Activated CD8-positive, alpha-beta memory T cell treated with anti-CD3 and anti-CD28 coated beads for 24 hours (primary cell): ENCODE measurements around the gene CDH8.
"Not testable (repeated sequence)": the region's sequence is repeated elsewhere in the genome, so short reads cannot be mapped to it uniquely, and the experiment has no call there.

Experiments
- DNase-seq: peaks from one replicate; pipeline ENCODE4 v3.0.0-alpha.2; 2020

The CDH8 gene

DNA sequence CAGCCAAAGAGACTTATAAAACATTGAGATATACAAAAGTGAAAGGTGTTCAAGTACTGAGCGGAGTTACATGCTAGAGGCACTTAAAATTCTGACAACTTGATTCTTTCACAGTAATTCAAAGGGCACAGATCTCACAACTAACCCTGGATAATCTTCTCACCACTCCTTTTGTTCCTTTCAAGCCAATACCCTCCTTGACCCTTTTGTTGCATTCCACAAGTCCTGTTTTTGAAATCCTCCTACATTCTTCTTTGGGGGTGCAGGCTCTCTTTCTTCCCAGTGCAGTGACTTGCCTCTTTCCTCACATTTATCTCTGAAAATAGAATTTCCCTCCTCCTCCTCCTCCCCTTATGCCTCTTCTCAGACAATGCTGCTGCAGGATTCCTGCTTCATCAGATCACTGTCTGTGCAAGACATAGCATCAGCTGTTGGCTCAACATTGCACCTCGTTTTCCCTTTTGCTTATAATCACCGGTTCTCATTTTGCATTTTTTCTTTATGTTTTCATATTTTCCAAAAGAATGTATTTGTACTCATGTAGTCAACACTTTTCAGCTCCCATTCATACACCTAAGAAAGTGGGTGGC lies 199.3 kb downstream of the CDH8 start:
- no peak for DNase-seq

DNA sequence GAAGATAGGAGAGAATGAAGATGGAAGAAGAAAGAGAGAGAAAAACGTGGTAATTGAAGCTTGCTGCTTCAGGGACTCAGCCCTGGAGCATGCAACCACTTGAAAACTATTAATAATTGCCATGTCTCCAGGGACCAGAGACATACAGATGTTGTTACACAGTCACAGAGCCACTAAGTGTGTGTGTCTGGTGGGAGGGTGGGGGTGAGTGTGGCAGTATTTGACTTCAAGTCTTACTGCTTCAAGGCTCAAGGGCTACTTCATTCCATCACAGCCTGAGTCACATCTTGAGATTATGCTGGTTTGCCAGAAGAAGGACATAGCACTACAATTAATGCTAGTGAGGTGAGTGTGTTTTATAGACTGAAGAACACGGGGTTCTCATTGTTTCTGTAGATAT lies 202.2 kb downstream of the CDH8 start:
- no peak for DNase-seq

DNA sequence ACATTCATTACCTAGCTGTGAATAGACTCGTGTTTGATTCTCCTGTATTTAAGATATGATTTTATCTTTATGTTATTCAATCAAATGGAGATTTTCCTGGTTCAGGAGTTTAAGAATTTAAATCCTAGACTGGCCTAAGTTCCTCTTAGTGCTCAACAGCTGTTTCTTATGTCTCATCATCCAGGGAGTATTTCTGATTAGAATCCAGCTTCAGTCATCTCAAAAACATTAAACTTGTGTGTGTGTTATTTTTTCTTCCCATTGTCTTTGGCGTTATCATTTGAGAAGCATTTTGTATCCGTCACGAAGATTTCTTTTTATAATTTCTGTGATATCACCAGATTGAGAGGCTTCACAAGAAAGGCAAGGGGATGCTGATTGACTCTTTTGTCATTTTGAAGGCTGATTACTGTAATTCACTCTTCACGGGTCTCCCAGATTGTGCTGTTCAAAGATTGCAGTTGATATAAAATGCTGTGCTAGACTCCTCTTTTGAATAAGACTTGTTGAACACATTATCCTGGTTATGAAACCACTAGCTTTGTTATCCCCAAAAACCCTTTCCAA lies 204.8 kb downstream of the CDH8 start:
- no peak for DNase-seq

DNA sequence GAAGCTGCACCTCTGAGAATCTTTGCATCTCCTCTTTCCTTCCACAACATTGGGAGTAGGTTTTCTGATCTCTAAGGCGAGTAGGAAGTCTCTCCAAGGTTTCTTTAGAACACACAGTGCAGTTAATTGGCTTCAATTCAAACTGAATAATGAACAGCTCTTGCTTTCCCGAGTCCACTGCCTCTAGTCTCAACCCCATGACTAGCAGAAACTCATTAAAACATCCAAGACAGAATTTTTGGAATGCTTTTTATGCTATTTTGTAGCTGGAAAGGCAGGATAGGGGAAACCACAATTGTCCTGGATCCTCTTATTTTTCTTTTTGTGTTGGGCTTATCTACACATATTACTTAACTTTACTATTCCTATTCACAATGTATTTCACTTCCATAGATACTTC lies 206.6 kb downstream of the CDH8 start:
- no peak for DNase-seq

DNA sequence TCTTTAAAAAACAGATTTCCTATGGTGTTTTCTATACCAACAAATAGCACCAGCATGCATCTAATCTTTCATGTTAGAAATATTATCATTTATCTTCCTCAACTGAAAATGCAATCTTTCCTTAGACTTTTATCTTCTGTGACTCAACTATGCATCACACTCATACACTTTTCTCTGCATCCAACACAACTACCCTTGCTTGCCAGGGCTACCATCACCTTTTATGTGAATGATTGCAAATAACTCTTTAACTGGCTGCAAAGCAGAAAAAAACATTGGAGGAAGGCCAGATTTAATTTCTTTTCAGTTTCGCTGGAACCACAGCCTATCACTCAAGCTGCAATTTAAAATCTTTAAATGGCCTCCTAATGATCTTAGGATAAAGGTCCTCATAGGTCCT lies 212.9 kb downstream of the CDH8 start:
- no peak for DNase-seq

DNA sequence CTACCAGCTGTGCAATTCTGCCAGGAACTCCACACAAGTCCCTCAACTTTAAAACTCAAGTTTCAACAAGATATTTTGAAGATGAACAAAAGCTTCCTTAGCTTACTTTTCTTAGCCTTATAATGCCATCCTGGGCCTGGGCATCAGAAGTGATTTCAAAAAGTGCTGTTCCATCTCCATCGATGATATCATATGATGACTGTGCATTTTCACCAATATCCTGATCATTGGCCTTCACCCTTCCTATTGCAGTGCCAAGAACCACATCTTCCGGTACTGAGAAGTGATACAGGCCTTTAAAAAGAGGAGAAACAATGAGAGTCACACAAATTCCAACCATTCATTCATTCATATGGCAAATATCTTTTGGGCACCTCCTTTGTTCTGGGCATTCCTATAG lies 215.4 kb downstream of the CDH8 start:
- DNase-seq: no peak

DNA sequence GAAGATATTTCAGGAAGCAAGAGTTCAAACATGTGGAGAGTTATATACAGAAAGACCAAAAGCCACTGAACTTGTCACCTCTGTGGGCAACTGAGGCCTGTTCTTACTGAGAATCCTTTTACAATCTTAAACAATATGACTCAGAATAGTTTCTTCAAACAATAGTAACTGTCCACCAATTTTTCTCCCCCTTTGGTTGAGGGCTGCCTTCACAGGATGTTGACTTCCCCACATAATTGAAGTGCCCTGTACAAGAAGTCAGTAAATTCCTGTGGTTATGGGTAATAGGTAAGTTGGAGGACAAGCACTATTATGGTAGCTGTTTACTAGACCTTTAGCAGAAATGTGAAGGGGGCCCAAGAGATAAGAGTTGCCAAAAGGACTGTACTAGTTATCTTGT lies 215.8 kb downstream of the CDH8 start:
- no peak for DNase-seq

DNA sequence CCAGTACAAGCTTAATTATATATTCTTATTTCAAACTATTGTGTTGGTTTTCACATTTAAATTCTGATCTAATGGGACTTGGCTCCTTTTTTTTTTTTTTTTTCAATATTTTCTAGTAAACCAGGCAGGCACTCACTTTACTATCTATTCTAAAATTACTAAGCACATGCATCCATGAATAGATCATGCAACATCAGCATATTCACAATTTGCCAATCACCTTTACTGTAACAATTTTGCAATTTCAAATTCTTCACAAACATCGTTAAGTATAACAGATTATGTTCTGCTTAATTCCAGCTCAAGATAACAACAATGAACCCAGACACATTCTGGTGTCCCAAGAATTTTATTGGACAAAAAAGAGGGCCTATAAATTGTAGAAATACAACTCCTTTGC lies 217.4 kb downstream of the CDH8 start:
- DNase-seq: no peak

DNA sequence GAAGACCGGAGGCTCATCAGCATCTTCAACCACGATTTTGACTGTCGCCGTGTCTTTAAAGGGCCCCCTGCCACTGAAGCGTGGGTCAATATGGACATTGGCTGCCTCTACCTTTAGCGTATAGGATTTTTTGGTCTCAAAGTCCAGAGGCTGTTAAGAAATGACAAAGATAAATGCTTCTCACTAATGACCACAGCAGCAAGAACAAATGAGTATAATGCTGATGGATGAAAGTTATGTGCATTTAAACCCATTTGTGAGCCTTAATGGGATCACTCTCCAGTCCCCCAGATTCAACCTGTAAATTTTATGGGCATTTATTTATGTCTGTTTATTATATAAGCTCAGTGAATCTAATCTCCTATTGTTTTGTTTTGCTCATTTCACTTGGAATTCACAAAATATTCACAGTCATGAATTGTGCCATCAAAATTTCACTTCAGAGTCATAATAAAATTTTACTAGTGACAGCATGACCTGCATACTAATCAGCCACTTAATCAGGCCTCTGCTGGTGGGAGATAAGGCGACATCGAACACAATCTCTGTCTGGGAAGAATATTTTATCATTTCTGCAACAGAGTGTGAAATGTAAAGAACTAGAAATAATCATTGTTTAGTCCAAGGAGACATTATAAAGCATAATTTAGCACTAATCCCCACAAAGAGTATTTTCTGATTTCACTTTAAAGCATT lies 218.5 kb downstream of the CDH8 start:
- no peak for DNase-seq

DNA sequence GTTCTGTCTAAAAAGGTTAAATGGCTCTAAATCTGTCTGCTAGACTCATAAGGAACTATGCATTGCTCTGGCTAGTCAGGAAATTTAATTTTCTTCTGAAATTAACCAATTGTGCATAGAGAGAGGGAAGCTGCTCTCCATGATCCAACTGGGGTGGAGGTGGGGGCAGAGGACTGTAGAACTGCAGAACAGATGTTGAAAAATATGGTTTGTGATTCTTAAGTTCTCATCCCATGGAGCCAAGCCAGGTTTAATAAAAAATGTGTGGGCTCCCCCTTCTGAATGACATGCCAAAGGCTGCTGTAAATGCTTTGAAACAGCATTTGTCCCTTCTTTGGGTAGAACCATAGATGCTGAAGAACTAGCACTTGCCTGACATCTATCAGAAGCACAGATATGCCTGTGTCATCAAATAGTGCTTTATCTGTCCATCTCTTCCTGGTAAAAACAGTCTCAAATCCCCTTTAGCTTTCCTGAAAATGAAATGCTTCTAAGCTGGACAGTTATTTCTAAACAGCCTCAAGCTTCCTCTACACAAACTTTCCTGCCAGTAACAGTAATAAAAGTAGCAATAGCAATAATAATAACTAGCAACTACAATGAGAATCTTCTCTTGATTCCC lies 221.4 kb downstream of the CDH8 start:
- no peak for DNase-seq

DNA sequence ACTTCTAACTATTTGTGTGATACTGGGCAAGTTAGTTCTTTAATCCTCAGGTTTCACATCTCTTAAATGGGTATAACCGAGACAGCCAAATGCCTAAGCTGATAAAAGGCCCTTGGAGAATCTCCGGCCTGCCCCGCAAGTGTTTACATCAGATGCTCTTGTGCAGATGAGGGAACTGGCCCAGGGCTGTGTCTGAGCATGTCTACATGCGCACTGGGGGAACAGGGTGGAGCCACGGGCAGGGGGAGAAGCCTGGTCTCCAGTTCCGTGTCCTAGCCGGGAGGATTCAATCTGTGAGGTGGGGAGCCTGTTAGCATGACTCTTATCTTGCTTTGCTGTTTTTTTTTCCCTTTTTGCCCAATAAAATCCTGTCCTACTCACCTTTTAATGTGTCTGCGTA lies 222.9 kb downstream of the CDH8 start:
- DNase-seq: no peak

DNA sequence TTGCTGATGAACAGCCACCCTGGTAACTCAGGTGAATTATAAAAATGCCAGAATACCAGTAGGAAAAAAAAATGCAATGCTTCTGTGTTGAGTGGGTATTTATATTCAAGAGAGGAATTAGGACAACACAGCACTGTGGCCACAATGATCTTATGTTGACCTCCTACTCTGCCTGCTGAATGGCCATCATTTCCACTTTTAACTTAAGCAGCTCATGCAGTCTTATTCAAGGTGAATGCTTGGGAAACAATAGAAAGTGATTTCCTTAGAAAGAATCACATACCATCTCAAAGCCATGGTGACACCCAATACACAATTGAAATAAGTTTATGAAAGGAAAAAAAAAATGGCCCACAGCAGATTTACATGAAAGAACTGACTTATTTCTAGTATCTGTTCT lies 224.0 kb downstream of the CDH8 start:
- no peak for DNase-seq

DNA sequence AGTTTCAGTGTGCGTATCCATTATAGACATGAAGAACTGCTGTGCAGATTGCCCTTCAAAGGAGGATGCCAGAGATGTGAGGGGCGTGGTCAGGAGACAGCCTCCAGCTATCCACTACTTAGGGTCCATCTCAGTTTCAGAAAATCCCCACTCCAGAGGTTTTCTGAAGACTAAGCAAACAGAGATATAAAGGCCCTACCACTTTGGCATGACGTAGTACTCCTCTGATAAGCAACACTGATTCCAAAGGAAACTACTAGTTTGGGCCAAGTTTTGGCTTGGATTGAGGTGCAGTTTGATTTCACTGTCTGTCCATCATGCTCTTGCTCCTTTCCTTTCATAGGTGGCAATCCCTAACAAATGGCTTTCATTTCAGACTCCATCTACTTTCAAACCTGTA lies 228.7 kb downstream of the CDH8 start:
- no peak for DNase-seq

DNA sequence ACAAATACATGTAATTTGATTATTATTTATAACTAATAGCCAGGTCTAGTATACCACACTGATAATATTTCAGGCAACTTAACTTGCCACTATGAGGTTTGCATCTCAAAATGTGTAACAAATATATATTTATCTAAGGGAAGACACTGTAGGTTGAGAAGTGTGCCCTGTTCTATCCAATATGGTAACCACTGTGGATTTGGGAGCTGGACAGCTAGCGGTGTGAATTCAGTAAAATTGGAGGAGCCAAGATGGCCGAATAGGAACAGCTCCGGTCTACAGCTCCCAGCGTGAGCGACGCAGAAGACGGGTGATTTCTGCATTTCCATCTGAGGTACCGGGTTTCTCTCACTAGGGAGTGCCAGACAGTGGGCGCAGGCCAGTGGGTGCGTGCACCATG lies 235.0 kb downstream of the CDH8 start:
- not testable (repeated sequence) for DNase-seq

DNA sequence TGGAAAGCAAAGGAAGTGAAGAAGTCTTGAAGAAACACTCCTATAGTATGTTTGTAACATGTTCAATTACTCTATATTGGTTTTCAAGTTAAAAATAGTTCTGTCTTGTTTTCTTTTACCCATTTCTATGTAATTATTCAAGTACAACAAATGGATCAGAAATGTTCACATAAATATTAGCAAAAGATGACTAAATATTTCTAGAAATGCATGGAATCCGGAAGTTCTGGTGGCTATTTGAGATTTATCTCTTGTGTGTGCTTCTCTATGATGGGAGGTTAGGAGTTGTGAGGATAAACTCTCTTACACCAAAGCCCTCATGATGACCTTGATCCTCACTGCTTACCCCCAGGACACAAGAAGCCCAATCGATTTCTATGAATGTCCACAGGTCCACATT lies 237.5 kb downstream of the CDH8 start:
- DNase-seq: no peak

DNA sequence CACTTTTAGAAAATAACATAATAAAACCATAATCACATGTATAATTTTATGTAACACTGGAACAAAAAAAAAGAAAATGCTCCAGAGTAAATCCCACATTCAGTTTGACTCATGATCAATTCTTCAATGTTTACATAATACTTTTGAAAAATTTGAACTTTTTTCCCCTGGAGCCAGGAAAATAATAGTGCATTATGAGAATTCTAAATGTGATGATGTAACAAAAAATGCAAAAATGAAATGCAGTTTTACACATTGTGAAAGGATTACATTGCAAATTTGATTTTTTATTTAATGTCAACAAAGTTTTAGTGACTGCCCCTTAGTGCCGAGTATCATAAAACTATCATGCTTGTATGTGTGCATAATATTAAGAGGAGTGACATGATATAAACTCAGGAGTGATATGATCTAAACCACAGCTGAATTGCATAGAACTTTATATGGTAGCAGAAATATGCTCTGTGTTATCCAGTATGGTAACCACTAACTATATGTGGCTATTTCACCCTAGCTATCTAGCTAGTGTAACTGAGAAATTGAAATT lies 238.2 kb downstream of the CDH8 start:
- no peak for DNase-seq

DNA sequence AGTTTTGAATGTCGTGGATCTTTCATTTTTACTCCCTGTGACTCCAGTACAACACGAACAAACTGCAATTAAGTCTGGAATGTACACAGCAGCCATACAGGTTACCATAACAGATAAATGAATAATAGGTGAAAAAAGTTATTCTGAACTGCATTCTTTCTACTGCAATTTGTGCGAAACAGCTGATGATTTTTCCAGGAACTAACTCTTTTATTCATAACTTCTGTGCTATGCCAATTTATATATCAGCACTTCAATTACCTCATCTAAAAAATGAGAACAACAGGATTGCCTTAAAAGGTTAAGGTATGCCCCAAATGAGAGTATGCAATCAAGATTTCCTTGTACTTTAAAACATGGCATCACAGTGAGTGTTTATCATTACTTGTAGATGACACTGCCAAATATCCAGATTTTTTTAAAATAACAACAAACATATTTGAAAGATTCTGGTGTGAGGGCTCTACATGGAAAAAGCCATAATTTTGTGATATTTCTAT lies 238.9 kb downstream of the CDH8 start:
- DNase-seq: no peak

DNA sequence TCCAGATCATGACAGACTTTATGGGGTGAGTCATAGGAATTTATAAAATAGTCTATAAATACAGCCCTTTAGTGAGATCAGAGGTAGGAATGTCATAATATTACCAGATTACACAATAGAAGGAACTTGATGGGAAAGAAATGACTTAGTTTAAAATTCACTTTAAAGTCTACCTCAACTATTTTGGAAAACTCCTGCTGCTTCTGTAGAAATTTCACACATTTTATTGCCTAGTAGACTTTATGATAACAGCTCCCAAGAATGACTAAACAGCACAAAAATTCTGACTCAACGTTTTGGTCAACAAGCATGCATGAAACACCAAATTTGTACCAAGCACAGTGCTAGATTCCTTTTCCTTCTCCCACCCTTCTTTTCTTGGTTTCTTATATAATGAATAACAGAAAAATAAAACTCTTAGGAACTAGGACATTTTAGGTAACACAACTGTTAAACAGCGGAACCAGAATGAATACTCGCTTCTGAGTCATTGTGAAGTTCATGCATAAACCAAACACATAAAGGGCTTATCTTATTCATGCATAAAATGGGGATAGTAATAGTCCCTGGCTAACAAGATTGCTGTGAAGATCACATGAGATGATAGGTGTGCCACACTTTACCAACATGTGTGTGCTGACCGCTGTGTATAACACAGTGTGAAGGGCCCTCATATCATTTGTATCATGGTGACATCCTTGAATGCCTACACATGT lies 243.9 kb downstream of the CDH8 start:
- DNase-seq: no peak

DNA sequence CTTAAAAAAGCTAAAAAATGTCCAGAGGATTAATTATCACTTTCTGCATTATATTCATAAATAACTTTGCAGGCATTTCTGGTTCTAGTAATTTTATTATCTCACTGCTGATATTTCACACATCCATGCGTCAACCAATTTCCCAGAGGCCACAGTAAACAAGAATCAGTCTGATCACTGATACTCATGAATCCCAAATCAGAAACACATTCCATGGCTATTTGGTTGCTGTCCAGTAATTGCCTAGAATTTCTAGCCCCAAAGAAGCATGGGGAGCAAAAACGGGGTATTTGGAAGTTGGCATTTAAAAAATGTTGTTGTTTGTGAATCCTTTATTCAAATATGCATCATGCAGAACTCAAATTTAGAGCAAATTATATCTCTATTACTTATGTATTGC lies 244.8 kb downstream of the CDH8 start:
- no peak for DNase-seq

DNA sequence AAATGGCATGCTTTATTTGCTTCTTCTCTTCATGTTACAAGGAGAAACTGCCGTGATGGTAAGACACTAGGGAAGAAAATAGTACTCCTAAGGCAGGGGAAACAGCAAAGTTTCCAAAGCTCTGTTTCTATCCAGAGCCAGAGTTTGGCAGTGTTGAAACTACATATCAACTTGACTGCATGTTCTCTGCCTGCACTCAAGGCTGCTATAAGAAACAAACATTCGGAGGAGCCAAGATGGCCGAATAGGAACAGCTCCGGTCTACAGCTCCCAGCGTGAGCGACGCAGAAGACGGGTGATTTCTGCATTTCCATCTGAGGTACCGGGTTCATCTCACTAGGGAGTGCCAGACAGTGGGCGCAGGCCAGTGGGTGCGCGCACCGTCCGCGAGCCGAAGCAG lies 254.4 kb downstream of the CDH8 start:
- DNase-seq: not testable (repeated sequence)

DNA sequence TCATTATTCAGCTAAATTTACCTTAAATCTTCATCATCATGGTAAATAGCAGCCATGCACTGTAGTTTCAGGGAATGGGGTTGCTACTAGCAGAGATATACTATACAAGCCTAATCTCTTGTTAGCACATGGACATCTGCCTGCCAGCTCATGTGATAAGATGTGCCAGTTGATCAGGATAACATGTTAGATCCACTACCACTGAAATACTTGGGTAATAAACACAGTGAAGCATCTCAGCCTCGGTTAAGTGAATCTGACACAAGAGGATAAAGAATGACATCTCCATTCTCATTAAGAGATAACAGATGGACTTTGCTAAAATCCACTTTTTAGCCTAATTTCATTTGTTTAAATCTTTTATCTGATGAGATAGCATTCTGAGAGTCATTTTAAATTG lies 256.1 kb downstream of the CDH8 start:
- DNase-seq: no peak

DNA sequence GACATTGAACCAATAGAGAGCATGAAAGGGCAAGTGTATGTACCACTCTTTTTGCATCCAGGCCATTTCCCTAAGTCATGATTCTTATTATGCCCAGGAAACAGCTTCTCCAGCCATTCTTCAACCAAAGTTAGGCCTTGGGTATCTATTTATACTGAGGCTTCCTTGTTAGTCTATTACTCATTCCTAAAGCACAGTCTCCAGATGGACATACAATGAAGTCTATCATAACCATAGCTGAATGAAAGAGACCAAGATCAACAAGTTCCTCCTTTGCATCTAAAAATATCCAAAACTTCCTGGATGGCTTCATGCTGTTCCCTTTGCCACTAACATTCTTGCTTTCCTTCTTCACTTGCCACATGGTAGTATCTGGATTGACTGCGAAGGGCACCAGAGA lies 265.9 kb downstream of the CDH8 start:
- no peak for DNase-seq

DNA sequence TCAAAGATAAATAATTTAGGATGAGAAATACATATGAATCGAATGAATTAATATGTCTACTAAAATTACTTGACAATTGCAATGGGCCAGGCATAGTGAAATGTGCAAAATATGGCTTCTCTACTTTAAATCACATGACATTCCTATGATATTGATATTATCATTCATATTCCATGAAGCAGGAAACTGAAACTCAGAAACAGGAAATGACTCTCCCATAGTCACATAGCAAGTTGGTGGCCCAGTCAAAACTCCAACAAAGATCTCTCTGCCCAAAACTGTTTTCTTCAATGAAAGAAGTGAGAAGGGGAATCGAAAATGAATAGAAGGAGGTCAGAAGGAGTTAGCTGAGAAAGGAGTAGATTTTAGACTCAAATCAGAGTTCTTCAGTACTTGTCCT lies 272.2 kb downstream of the CDH8 start:
- no peak for DNase-seq
